ENCODE data around the gene TOMM22.

The TOMM22 gene

GRCh38 chr22:38716826-38717225, 35.1 kb downstream of the TOMM22 start:
- no peak for DNase-seq (ENCODE audit: low spot score)
- TF ChIP-seq, protein P1, sequence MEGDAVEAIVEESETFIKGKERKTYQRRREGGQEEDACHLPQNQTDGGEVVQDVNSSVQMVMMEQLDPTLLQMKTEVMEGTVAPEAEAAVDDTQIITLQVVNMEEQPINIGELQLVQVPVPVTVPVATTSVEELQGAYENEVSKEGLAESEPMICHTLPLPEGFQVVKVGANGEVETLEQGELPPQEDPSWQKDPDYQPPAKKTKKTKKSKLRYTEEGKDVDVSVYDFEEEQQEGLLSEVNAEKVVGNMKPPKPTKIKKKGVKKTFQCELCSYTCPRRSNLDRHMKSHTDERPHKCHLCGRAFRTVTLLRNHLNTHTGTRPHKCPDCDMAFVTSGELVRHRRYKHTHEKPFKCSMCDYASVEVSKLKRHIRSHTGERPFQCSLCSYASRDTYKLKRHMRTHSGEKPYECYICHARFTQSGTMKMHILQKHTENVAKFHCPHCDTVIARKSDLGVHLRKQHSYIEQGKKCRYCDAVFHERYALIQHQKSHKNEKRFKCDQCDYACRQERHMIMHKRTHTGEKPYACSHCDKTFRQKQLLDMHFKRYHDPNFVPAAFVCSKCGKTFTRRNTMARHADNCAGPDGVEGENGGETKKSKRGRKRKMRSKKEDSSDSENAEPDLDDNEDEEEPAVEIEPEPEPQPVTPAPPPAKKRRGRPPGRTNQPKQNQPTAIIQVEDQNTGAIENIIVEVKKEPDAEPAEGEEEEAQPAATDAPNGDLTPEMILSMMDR (IDR thresholded peaks at IDR 0.05; ENCODE audit: extremely low read depth, insufficient read depth, missing control alignments): no peak
- in situ Hi-C loops (cut with MboI; ENCODE audit: low pct_unique_long_range_greater_than_20kb, low sequenced_read_pairs, unreplicated experiment): no loop called here

- in situ Hi-C loops (cut with MboI; ENCODE audit: low pct_unique_long_range_greater_than_20kb, low sequenced_read_pairs, unreplicated experiment): no loop called here
- no peak for DNase-seq (ENCODE audit: low spot score)
- TF ChIP-seq, protein P1 (IDR thresholded peaks at IDR 0.05; ENCODE audit: extremely low read depth, insufficient read depth, missing control alignments): no peak
Observed at GRCh38 chr22:38717244-38717643, 35.5 kb downstream of the TOMM22 start.

GRCh38 chr22:38718414-38718813, 36.7 kb downstream of the TOMM22 start:
- TF ChIP-seq, protein P1 (IDR thresholded peaks at IDR 0.05; ENCODE audit: extremely low read depth, insufficient read depth, missing control alignments): no peak
- no peak for DNase-seq (ENCODE audit: low spot score)
- in situ Hi-C loops (cut with MboI; ENCODE audit: low pct_unique_long_range_greater_than_20kb, low sequenced_read_pairs, unreplicated experiment): no loop called here

DNA sequence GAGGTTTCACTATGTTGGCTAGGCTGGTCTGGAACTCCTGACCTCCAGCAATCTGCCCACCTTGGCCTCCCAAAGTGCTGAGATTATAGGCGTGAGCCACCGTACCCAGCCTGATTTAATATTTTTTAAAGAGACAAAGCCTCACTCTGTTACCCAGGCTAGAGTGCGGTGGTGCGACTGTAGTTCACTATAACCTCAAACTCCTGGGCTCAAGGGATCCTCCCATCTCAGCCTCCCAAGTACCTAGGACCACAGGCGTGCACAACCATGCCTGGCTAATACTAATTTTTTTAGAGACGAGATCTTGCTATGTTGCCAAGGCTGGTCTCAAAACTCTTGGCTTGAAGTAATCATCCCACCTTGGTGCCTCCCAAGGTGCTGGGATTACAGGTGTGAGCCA, 37.4 kb downstream of the TOMM22 start:
- in situ Hi-C loops (cut with MboI; ENCODE audit: low pct_unique_long_range_greater_than_20kb, low sequenced_read_pairs, unreplicated experiment): no loop called here
- TF ChIP-seq, protein P1 (IDR thresholded peaks at IDR 0.05; ENCODE audit: extremely low read depth, insufficient read depth, missing control alignments): no peak
- DNase-seq (ENCODE audit: low spot score): no peak

DNA sequence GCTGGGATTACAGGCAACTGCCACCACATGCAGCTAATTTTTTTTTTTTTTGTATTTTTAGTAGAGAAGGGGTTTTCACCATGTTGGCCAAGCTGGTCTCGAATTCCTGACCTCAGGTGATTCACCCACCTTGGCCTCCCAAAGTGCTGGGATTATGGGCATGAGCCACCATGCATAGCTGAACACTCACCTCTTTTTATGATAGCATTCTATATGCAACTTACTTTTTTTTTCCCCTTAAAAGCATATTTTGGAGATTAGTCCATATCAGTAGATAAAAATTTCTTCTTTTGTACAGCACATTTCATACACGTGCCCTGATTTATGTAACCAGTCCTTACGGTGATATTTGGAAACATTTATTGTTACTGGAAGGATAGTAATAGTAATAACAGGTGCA, 38.6 kb downstream of the TOMM22 start:
- in situ Hi-C loops (cut with MboI; ENCODE audit: low pct_unique_long_range_greater_than_20kb, low sequenced_read_pairs, unreplicated experiment): no loop called here
- TF ChIP-seq, protein P1 (IDR thresholded peaks at IDR 0.05; ENCODE audit: extremely low read depth, insufficient read depth, missing control alignments): no peak
- DNase-seq (ENCODE audit: low spot score): no peak

- DNase-seq (ENCODE audit: low spot score): no peak
- in situ Hi-C loops (cut with MboI; ENCODE audit: low pct_unique_long_range_greater_than_20kb, low sequenced_read_pairs, unreplicated experiment): no loop called here
- TF ChIP-seq, protein P1 (IDR thresholded peaks at IDR 0.05; ENCODE audit: extremely low read depth, insufficient read depth, missing control alignments): no peak
Observed at GRCh38 chr22:38721551-38721950, 39.8 kb downstream of the TOMM22 start.

DNA sequence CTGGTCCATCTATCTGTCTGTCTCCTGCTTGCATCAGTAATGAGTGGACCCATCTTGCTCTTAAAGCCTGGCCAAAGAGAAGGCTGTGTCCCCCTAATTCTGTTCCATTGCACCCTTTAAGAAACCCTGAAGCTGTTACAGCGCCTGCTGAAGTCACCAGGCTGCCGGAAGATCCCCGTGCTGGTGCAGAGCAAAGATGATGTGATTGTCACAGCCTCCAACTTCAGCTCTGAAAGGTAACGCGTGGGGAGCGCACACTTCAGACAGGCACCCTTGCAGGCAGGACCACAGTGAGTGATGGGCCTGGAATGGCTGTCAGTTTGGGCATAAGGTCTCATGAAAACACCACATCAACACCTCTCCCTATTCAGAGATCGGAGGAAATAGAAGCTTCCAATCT, 42.4 kb downstream of the TOMM22 start:
- in situ Hi-C loops (cut with MboI; ENCODE audit: low pct_unique_long_range_greater_than_20kb, low sequenced_read_pairs, unreplicated experiment): no loop called here
- TF ChIP-seq, protein P1 (IDR thresholded peaks at IDR 0.05; ENCODE audit: extremely low read depth, insufficient read depth, missing control alignments): no peak
- DNase-seq (ENCODE audit: low spot score): no peak

All from GM13977 (cell line).